Type B pancreatic cell (in vitro differentiated cells): ENCODE data around the gene RPA3. TPM values are rescaled to one million over a fixed set of nuclear protein-coding genes. Genes with fewer than 3 reads are reported as not detected.

Experiments used
- DNase-seq: peaks from one replicate; pipeline ENCODE4 v3.0.0; 2021; ENCODE audit warnings: mixed read lengths; ENCODE audit not compliant: unreplicated experiment; ENCODE audit errors: extremely low spot score
- H3K27ac Mint-ChIP-seq: 2 replicates; pipeline ENCODE4 v1.8.0; 2021; ENCODE audit warnings: mild to moderate bottlenecking, mixed read lengths
- H3K27me3 Mint-ChIP-seq: 2 replicates; pipeline ENCODE4 v1.8.0; 2021; ENCODE audit warnings: mixed read lengths
- H3K36me3 Mint-ChIP-seq: 2 replicates; pipeline ENCODE4 v1.8.0; 2021; ENCODE audit warnings: mixed read lengths
- H3K4me1 Mint-ChIP-seq: one replicate; pipeline ENCODE4 v1.8.0; 2021; ENCODE audit warnings: mixed read lengths; ENCODE audit not compliant: unreplicated experiment
- H3K4me3 Mint-ChIP-seq: 2 replicates; pipeline ENCODE4 v1.8.0; 2021; ENCODE audit warnings: mild to moderate bottlenecking, mixed read lengths
- H3K9me3 Mint-ChIP-seq: 2 replicates; pipeline ENCODE4 v1.8.0; 2021; ENCODE audit warnings: mixed read lengths
- total RNA-seq: library from RNA; stranded (reverse); gene quantifications from 2 replicates; pipeline ENCODE4 v1.2.1, GENCODE V29; 2021; ENCODE audit warnings: low replicate concordance
- TF ChIP-seq, protein P1 (sequence below): fragments of 200-600 bp; sonication (generic); conservative IDR thresholded peaks from 2 replicates; pipeline ENCODE4 v1.5.0; 2021; ENCODE audit warnings: antibody characterized with exemption, mild to moderate bottlenecking

RPA3 gene
- total RNA-seq, 1 donor from 2014 or later = 42.3 TPM

DNA sequence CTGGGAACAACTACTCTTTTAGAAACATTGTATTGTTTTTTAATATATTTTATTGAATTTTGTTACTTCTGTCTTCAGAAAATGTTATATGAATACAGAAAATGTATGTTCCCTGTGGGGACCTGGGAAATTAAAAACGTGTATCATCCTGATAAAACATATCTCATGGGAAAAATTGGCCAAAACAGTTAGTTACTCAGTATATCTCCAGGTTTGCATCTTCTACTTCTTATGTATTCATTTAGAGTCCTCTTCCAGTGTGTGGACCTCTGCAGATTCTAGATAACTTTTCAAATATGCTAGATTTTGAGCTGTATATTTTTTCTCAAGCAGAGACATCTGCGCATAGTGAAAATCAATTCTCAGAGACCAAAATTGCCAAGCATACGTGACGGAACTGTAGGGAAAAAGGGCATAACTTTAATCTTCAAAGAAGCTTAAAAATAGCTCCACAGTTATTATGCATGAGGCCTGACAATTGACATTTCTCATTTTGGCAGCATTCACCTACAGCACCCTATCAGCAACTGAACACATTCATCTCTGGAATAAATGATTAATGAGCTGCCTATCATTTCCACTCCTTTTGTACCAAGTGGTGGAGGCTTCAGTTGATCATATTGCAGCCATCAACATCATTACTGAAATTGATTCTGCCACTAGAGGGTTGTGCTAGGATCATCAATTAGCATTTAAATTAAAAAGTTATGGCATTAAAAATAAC lies 104.2 kb downstream of the RPA3 start:
- Mint-ChIP-seq H3K4me3 (no peak overlapping the region), H3K27ac (no peak overlapping the region)
- DNase-seq = no peak

DNA sequence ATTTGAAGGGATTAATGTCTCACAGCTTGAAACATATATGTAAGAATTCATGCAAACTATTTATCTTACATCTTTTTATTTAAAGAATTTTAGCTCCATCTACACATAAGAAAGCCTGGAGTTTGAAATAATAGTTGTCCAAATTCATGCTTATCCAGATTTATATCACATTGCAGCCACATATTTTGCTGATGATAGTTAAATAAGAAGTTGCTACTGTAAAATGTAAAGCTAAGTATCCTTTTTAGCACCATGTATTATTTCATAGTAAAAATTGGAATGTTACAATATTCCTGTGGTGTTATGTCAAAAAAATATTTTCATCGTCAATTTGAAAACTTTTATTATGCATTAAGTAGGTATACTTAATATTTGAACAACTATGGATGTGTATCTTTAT lies 105.2 kb downstream of the RPA3 start:
- TF ChIP-seq, protein P1, sequence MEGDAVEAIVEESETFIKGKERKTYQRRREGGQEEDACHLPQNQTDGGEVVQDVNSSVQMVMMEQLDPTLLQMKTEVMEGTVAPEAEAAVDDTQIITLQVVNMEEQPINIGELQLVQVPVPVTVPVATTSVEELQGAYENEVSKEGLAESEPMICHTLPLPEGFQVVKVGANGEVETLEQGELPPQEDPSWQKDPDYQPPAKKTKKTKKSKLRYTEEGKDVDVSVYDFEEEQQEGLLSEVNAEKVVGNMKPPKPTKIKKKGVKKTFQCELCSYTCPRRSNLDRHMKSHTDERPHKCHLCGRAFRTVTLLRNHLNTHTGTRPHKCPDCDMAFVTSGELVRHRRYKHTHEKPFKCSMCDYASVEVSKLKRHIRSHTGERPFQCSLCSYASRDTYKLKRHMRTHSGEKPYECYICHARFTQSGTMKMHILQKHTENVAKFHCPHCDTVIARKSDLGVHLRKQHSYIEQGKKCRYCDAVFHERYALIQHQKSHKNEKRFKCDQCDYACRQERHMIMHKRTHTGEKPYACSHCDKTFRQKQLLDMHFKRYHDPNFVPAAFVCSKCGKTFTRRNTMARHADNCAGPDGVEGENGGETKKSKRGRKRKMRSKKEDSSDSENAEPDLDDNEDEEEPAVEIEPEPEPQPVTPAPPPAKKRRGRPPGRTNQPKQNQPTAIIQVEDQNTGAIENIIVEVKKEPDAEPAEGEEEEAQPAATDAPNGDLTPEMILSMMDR = no peak
- Mint-ChIP-seq H3K4me1 (no peaks in the 10 kb centered on the region), H3K4me3 (no peak overlapping the region), H3K9me3 (no peaks in the 10 kb centered on the region), H3K36me3 (no peaks in the 10 kb centered on the region), H3K27me3 (no peaks in the 10 kb centered on the region), H3K27ac (no peak overlapping the region)
- no peak for DNase-seq

More for the DNA sequence above, 104.2 kb downstream of the RPA3 start:
- H3K4me1 Mint-ChIP-seq = no peaks in the 10 kb centered on the region
- no peaks in the 10 kb centered on the region for H3K27me3 Mint-ChIP-seq
- TF ChIP-seq, protein P1 = no peak
- H3K9me3 Mint-ChIP-seq = no peaks in the 10 kb centered on the region
- no peaks in the 10 kb centered on the region for H3K36me3 Mint-ChIP-seq

DNA sequence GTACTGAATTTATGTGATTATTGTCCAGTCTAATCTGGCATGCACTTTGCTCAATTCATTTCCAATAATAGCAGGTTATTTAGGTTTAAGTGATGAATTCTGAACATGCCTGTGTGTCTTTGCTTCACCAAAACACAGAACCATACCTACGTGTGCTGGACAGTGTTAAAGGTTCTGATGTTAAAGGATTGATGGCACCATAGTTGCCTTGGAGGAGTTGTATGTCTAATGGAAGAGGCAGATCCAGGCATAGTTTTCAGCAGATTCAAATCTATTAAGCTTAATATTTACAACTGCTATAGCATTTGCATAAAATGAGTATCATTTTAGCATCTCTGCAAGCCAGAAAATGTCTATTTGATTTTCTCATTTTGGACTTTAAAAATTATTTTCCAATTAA lies 105.9 kb downstream of the RPA3 start:
- Mint-ChIP-seq H3K4me1 (no peaks in the 10 kb centered on the region), H3K36me3 (no peaks in the 10 kb centered on the region), H3K9me3 (no peaks in the 10 kb centered on the region), H3K27me3 (no peaks in the 10 kb centered on the region), H3K27ac (no peak overlapping the region), H3K4me3 (no peak overlapping the region)
- DNase-seq = no peak
- TF ChIP-seq, protein P1 = no peak

DNA sequence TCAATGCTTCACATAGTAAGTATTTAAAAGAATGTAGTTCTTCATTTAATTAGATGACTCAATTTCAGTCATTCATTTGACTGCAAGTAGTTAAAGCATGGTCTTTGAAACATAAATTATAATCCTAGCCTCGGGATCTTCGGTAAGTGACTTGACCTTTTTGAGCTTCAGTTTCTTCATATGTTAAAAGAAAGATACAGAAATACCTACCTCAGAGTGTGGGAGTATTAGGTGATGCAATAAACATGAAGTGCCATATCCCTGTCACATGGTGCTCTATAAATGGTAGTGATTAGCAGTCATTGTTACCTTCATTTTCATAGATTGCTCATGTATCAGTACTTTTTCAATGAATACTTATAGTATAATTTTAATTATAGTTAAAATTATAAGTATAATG lies 109.1 kb downstream of the RPA3 start:
- Mint-ChIP-seq H3K36me3 (no peaks in the 10 kb centered on the region), H3K4me3 (no peak overlapping the region)

DNA sequence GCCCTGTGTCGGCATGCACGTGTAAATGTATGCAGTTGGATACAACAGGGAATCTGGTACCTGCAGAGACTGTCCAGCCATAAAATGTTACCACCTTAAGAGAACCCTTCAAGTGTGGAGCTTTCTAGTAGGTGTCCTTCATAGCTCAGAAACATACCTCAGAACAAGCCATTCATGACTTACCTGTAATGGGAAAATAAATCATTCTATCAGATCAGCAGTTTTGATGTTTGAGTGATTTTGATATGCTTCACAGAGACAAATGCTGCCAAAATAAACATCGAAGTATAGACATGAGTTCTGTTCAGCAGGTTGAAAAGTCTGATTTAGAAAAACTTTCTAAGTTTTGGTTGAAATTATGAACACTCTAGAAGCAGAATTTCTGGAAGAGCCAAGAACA lies 111.4 kb downstream of the RPA3 start:
- H3K9me3 Mint-ChIP-seq = no peaks in the 10 kb centered on the region

More for the DNA sequence above, 109.1 kb downstream of the RPA3 start:
- TF ChIP-seq, protein P1 = no peak
- no peaks in the 10 kb centered on the region for H3K27me3 Mint-ChIP-seq
- no peak for DNase-seq
- H3K4me1 Mint-ChIP-seq = no peaks in the 10 kb centered on the region
- H3K9me3 Mint-ChIP-seq = no peaks in the 10 kb centered on the region
- H3K27ac Mint-ChIP-seq = no peak overlapping the region

More for the DNA sequence above, 111.4 kb downstream of the RPA3 start:
- no peaks in the 10 kb centered on the region for H3K4me1 Mint-ChIP-seq
- no peak overlapping the region for H3K27ac Mint-ChIP-seq
- DNase-seq = no peak
- no peaks in the 10 kb centered on the region for H3K36me3 Mint-ChIP-seq
- no peak overlapping the region for H3K4me3 Mint-ChIP-seq
- H3K27me3 Mint-ChIP-seq = no peaks in the 10 kb centered on the region
- TF ChIP-seq, protein P1 = no peak
